Mesendoderm (in vitro differentiated cells): Measurements from ENCODE around the gene SYTL5.

ENCODE experiments used
- DNase-seq: peaks from one replicate; pipeline ENCODE4 v3.0.0; 2013
- H2AK5ac ChIP-seq: 2 replicates; pipeline ENCODE4 v1.6.1; 2013; ENCODE audit warnings: low read length, inconsistent platforms
- H2BK120ac ChIP-seq: 2 replicates; pipeline ENCODE4 v1.6.1; 2013; ENCODE audit warnings: low read depth, mild to moderate bottlenecking, low read length, moderate library complexity, mixed read lengths
- H2BK15ac ChIP-seq: replicated peaks from 2 replicates; pipeline ENCODE4 v1.6.1; 2013; ENCODE audit warnings: low read depth, mild to moderate bottlenecking, moderate library complexity
- H2BK5ac ChIP-seq: 2 replicates; pipeline ENCODE4 v1.6.1; 2013; ENCODE audit warnings: low read length, inconsistent platforms
- H3K18ac ChIP-seq: 2 replicates; pipeline ENCODE4 v1.6.1; 2013; ENCODE audit warnings: mild to moderate bottlenecking, low read length, mixed read lengths
- H3K23ac ChIP-seq: one replicate; pipeline ENCODE4 v1.6.1; 2013; ENCODE audit warnings: low read length
- H3K27ac ChIP-seq: 2 replicates; pipeline ENCODE4 v1.5.1; 2013; ENCODE audit warnings: low read depth, mild to moderate bottlenecking, inconsistent platforms, low read length, moderate library complexity
- H3K27me3 ChIP-seq: 2 replicates; pipeline ENCODE4 v1.6.1; 2013; ENCODE audit warnings: low read length, control low read depth, mild to moderate bottlenecking, inconsistent platforms; ENCODE audit not compliant: insufficient read depth, poor library complexity
- H3K36me3 ChIP-seq: 2 replicates; pipeline ENCODE4 v1.6.1; 2013; ENCODE audit warnings: low read length, inconsistent platforms; ENCODE audit not compliant: control insufficient read depth, insufficient read depth
- H3K4ac ChIP-seq: one replicate; pipeline ENCODE4 v1.6.1; 2013; ENCODE audit warnings: low read depth, mild to moderate bottlenecking, low read length, moderate library complexity
- H3K4me1 ChIP-seq: 2 replicates; pipeline ENCODE4 v1.6.1; 2013; ENCODE audit warnings: low read depth, low read length, inconsistent platforms; ENCODE audit not compliant: control insufficient read depth
- H3K4me2 ChIP-seq: 2 replicates; pipeline ENCODE4 v1.6.1; 2013; ENCODE audit warnings: low read length
- H3K4me3 ChIP-seq: 2 replicates; pipeline ENCODE4 v1.5.1; 2013; ENCODE audit warnings: mild to moderate bottlenecking, low read length
- H3K56ac ChIP-seq: one replicate; pipeline ENCODE4 v1.6.1; 2013; ENCODE audit warnings: low read length
- H3K79me1 ChIP-seq: 2 replicates; pipeline ENCODE4 v1.6.1; 2013; ENCODE audit warnings: low read length, inconsistent platforms
- H3K79me2 ChIP-seq: 2 replicates; pipeline ENCODE4 v1.6.1; 2013; ENCODE audit warnings: mild to moderate bottlenecking, low read length; ENCODE audit not compliant: control insufficient read depth, insufficient read depth
- H3K9ac ChIP-seq: 2 replicates; pipeline ENCODE4 v1.6.1; 2013; ENCODE audit warnings: low read length, inconsistent platforms
- H4K5ac ChIP-seq: one replicate; pipeline ENCODE4 v1.6.1; 2013; ENCODE audit warnings: low read length
- H4K8ac ChIP-seq: one replicate; pipeline ENCODE4 v1.6.1; 2013; ENCODE audit warnings: low read depth, mild to moderate bottlenecking, control low read depth, low read length, moderate library complexity
- WGBS: extraction: QIAGEN DNeasy Blood & Tissue Kit; methylation state at CpG from one replicate; pipeline ENCODE4 v1.1.7; 2013; ENCODE audit warnings: low lambda C conversion rate, missing lambda C conversion rate; ENCODE audit not compliant: insufficient coverage; ENCODE audit errors: extremely low coverage; 5-methylcytosine and 5-hydroxymethylcytosine counted together

Gene SYTL5

GRCh38 chrX:38048886-38049285 lies 42.5 kb downstream of the SYTL5 start:
- Histone ChIP-seq H4K8ac (no peak overlapping the region), H3K4me3 (no peak overlapping the region), H3K18ac (no peak overlapping the region), H3K56ac (no peak overlapping the region), H2AK5ac (no peak overlapping the region), H2BK120ac (no peak overlapping the region), H2BK5ac (no peak overlapping the region), H2BK15ac (no peak overlapping the region), H3K4ac (no peak overlapping the region), H3K4me2 (no peak overlapping the region), H3K4me1 (no peaks in the 10 kb centered on the region), H3K79me1 (no peaks in the 10 kb centered on the region), H3K9ac (no peak overlapping the region), H3K79me2 (no peaks in the 10 kb centered on the region), H3K36me3 (no peaks in the 10 kb centered on the region), H3K27ac (no peak overlapping the region), H3K23ac (no peak overlapping the region), H3K27me3 (no peaks in the 10 kb centered on the region), H4K5ac (no peak overlapping the region)
- DNase-seq: no peak
- WGBS: no CpG with 5 or more reads among the region's 1 CpG

- no peak overlapping the region for H3K9ac ChIP-seq
- DNase-seq: no peak
- H2BK15ac ChIP-seq: no peak overlapping the region
- no peaks in the 10 kb centered on the region for H3K79me1 ChIP-seq
- no peak overlapping the region for H2AK5ac ChIP-seq
- H3K27me3 ChIP-seq: no peaks in the 10 kb centered on the region
- H3K4ac ChIP-seq: no peak overlapping the region
- no peak overlapping the region for H3K18ac ChIP-seq
- H3K27ac ChIP-seq: no peak overlapping the region
- no peak overlapping the region for H2BK120ac ChIP-seq
- no peak overlapping the region for H3K4me3 ChIP-seq
- H2BK5ac ChIP-seq: no peak overlapping the region
- no peaks in the 10 kb centered on the region for H3K79me2 ChIP-seq
- no peak overlapping the region for H4K5ac ChIP-seq
- H3K56ac ChIP-seq: no peak overlapping the region
- H3K36me3 ChIP-seq: no peaks in the 10 kb centered on the region
- H3K4me1 ChIP-seq: no peaks in the 10 kb centered on the region
- WGBS: no CpG with 5 or more reads among the region's 1 CpG
- no peak overlapping the region for H4K8ac ChIP-seq
- no peak overlapping the region for H3K23ac ChIP-seq
- no peak overlapping the region for H3K4me2 ChIP-seq
Observed at GRCh38 chrX:38050806-38051205, 44.5 kb downstream of the SYTL5 start.

- Histone ChIP-seq H3K4ac (no peak overlapping the region), H3K79me1 (no peaks in the 10 kb centered on the region), H3K56ac (no peak overlapping the region), H4K5ac (no peak overlapping the region), H3K23ac (no peak overlapping the region), H2BK120ac (no peak overlapping the region), H3K18ac (no peak overlapping the region), H3K4me2 (no peak overlapping the region), H3K36me3 (no peaks in the 10 kb centered on the region), H2BK5ac (no peak overlapping the region), H3K27me3 (no peaks in the 10 kb centered on the region), H3K79me2 (no peaks in the 10 kb centered on the region), H2BK15ac (no peak overlapping the region), H3K27ac (no peak overlapping the region), H2AK5ac (no peak overlapping the region), H4K8ac (no peak overlapping the region), H3K4me3 (no peak overlapping the region), H3K4me1 (no peaks in the 10 kb centered on the region), H3K9ac (no peak overlapping the region)
- no CpG with 5 or more reads among the region's 1 CpG for WGBS
- DNase-seq: no peak
Observed at GRCh38 chrX:38052096-38052495, 45.7 kb downstream of the SYTL5 start.

- H3K79me2 ChIP-seq: no peaks in the 10 kb centered on the region
- H3K23ac ChIP-seq: no peak overlapping the region
- H4K8ac ChIP-seq: no peak overlapping the region
- no peak for DNase-seq
- H3K9ac ChIP-seq: no peak overlapping the region
- no peaks in the 10 kb centered on the region for H3K36me3 ChIP-seq
- no peak overlapping the region for H2BK120ac ChIP-seq
- no peak overlapping the region for H4K5ac ChIP-seq
- H2AK5ac ChIP-seq: no peak overlapping the region
- no peaks in the 10 kb centered on the region for H3K4me1 ChIP-seq
- H3K79me1 ChIP-seq: no peaks in the 10 kb centered on the region
- H2BK5ac ChIP-seq: no peak overlapping the region
- H3K27ac ChIP-seq: no peak overlapping the region
- no peak overlapping the region for H3K4me3 ChIP-seq
- WGBS: no CpG with 5 or more reads among the region's 4 CpGs
- no peak overlapping the region for H2BK15ac ChIP-seq
- no peak overlapping the region for H3K56ac ChIP-seq
- H3K4ac ChIP-seq: no peak overlapping the region
- no peak overlapping the region for H3K18ac ChIP-seq
- H3K4me2 ChIP-seq: no peak overlapping the region
- no peaks in the 10 kb centered on the region for H3K27me3 ChIP-seq
Observed at GRCh38 chrX:38055170-38055847, 49.0 kb downstream of the SYTL5 start.

- Histone ChIP-seq H3K56ac (no peak overlapping the region), H3K27ac (no peak overlapping the region), H2BK5ac (no peak overlapping the region), H4K8ac (no peak overlapping the region), H3K36me3 (no peaks in the 10 kb centered on the region), H3K9ac (no peak overlapping the region), H4K5ac (no peak overlapping the region), H3K23ac (no peak overlapping the region), H3K79me2 (no peaks in the 10 kb centered on the region), H3K4me3 (no peak overlapping the region), H3K27me3 (no peaks in the 10 kb centered on the region), H2BK120ac (no peak overlapping the region), H3K79me1 (no peaks in the 10 kb centered on the region), H3K4me1 (no peaks in the 10 kb centered on the region), H2AK5ac (no peak overlapping the region), H3K4ac (no peak overlapping the region), H2BK15ac (no peak overlapping the region), H3K18ac (no peak overlapping the region), H3K4me2 (no peak overlapping the region)
- no peak for DNase-seq
- no CpG with 5 or more reads among the region's 2 CpGs for WGBS
Observed at GRCh38 chrX:38060331-38060878, 54.1 kb downstream of the SYTL5 start.

- Histone ChIP-seq H3K9ac (no peak overlapping the region), H2BK5ac (no peak overlapping the region), H2BK120ac (no peak overlapping the region), H3K23ac (no peak overlapping the region), H3K27me3 (no peaks in the 10 kb centered on the region), H3K4me3 (no peak overlapping the region), H3K79me2 (no peaks in the 10 kb centered on the region), H3K4me1 (no peaks in the 10 kb centered on the region), H3K18ac (no peak overlapping the region), H4K5ac (no peak overlapping the region), H3K4ac (no peak overlapping the region), H4K8ac (no peak overlapping the region), H3K27ac (no peak overlapping the region), H2AK5ac (no peak overlapping the region), H2BK15ac (no peak overlapping the region), H3K56ac (no peak overlapping the region), H3K36me3 (no peaks in the 10 kb centered on the region), H3K4me2 (no peak overlapping the region), H3K79me1 (no peaks in the 10 kb centered on the region)
- DNase-seq: peak; percentile 52
- no CpG with 5 or more reads among the region's 2 CpGs for WGBS
Observed at GRCh38 chrX:38061335-38061734, 55.0 kb downstream of the SYTL5 start.
